Measurements from ENCODE around the gene SLC29A2.
"Not testable (repeated sequence)": the region's sequence is repeated elsewhere in the genome, so short reads cannot be mapped to it uniquely, and the experiment has no call there.

Gene SLC29A2

GRCh38 chr11:66333896-66334604 lies 37.5 kb downstream of the SLC29A2 start:
- no peak for DNase-seq (ENCODE audit: low read depth)

- no peak for DNase-seq (ENCODE audit: low read depth)
Measured at GRCh38 chr11:66333220-66333877, 38.2 kb downstream of the SLC29A2 start.

DNA sequence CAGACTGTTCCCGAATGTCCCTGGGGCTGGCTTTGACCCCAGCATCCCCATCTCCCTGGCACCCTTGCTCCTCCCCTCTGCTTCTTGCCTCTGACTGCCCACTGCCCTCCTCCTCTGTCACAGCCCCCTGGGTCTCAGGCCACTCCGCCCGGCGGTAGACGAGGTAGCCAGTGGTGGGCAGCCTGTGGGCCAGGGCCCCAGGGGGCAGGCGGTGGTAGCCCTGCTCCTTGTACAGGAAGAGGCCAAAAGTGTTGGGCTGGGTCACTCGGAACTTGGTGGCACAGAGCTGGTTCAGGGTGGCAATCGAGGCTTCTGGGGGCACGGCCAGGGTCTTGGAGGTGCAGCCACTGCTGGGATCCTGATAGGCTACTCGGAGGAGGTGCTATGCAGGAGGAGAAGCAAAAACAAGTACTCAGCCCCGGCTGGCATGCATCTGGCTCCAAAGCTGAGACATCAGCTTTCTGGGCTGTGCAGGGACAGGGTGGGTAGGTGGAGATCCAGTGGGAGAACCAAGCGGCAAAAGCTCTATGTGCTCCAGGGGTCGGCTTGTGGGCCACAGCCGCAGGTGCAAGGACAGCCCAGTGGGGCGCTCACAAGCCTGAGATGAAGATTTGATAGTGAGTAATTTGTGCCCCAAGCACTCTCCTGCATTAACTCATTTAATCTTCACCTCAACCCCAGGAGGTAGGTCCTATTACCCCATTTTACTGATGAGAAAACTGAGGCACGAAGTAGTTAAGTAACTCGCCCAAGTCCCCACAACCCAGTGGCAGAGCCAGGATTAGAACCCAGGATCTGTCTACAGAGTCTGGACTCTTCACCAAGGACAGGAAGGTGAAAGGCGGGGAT lies 39.0 kb downstream of the SLC29A2 start:
- no peak for DNase-seq (ENCODE audit: low read depth)

DNA sequence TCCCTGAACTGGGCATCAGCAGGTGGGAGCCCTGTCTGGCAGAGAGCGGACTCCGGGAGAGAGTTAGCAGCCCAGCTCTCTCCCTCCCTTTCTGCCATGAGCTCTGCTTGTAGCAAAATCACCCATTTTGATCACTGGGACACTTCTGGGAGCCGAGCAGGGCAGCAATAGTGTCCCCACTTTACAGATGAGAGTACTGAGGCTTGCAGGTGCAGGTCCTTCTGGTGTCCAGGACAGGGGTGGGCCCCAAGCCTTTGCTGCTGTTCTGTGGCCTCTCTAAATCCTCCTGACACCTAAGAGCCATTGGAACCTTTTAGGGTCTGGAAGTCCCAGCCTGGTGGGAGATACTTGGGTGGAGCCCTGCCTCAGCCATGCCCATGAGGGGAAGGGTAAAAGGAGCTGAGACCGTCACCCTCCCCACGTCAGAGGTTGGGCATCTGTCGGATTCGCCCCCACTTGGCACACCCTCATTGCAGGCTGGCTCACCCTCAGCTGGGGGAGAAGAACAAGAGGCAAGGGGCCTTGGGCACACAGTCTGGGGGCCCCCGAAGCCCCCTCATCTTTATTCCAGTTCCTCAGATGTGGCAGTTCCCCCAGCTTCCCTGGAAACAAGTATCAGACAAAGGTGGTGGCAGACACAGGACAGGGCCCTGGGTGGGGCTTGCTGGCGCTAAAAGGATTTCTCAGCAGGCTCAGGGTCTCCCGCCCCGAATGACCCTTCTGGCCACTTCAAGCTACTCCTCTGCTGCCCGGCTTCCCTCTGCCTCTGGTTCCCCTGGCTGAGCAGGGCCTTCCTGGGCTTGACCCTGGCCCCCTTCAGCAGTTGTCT lies 39.8 kb downstream of the SLC29A2 start:
- DNase-seq (ENCODE audit: low read depth) = no peak

DNA sequence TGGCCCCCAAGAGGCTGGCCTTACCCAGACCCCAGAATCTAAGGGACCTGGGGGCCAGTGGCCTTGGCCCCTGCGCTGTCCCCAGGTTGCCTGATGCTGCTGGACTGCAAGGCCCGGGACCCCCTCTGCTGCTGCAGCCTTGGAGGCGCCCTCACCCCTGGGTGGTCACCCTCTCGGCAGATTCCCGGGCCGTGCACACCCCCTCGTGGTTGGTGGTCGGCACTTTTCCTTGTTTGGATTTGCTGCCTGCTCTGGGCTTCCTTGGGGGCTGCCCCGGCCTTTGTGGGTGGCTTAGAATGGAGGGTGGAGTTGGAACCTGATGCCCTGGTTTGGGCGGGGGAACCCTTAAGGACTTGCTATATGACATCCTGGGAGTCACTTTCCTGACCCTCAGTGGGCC lies 40.6 kb downstream of the SLC29A2 start:
- DNase-seq (ENCODE audit: low read depth) = no peak

DNA sequence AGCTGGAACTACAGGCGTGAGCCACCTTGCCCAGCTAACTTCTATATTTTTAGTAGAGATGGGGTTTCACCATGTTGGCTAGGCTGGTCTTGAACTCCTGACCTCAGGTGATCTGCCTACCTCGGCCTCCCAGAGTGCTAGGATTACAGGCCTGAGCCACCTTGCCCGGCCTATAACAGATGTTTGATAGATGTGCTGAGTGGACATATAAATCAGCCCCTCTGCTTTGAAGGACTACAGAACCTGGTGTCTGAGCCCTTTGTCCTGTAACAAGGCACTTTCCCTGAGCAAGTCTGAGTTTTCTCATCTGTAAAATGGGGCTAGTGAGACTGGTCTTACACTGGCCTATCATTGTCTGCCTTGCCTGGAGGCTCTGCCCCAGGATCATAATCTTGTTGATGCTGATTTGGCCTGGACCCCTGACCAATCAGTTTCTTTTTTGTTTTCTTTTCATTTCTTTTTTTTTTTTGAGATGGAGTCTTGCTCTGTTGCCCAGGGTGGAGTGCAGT lies 42.3 kb downstream of the SLC29A2 start:
- DNase-seq (ENCODE audit: low read depth) = no peak

DNA sequence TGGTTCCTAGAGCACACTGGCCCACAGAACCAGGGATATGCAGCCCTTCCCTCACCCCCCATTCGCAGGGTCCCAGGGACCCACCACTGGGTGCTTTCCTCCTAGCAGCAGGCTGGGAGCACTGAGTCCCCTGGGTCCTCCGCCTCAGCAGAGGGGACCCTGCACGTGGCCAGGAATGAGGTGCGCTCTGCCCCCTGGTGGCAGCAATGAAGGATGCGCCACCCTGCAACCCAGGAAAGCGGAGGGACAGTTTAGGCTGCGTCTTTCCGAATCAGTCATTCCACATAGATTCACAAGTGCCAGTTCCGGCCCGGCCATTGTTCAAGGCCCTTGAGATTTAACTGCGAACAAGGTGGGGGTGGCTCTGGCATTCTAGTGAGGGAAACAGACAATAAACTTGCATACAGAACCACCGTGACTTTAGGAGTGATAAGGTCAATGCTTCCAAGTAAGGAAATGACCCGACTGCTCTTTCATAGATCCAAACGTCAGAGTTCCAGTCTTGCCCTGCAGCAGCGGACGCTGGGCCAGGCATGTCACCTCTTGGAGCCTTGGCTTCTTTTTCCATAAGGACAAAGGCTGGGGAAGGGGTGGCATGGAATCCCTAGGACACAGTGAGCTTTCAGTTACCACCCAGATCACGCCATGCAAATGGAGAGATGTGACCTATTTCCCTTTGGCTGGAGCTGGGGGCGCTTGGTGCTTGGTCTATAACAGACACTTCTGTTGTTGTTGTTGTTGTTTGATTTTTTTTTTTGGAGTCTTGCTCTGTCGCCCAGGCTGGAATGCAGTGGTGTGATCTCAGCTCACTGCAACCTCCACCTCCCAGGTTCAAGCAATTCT lies 43.0 kb downstream of the SLC29A2 start:
- peak; percentile 47 for DNase-seq (ENCODE audit: low read depth)

- no peak for DNase-seq (ENCODE audit: low read depth)
Measured at GRCh38 chr11:66328031-66328301, 43.6 kb downstream of the SLC29A2 start.

DNA sequence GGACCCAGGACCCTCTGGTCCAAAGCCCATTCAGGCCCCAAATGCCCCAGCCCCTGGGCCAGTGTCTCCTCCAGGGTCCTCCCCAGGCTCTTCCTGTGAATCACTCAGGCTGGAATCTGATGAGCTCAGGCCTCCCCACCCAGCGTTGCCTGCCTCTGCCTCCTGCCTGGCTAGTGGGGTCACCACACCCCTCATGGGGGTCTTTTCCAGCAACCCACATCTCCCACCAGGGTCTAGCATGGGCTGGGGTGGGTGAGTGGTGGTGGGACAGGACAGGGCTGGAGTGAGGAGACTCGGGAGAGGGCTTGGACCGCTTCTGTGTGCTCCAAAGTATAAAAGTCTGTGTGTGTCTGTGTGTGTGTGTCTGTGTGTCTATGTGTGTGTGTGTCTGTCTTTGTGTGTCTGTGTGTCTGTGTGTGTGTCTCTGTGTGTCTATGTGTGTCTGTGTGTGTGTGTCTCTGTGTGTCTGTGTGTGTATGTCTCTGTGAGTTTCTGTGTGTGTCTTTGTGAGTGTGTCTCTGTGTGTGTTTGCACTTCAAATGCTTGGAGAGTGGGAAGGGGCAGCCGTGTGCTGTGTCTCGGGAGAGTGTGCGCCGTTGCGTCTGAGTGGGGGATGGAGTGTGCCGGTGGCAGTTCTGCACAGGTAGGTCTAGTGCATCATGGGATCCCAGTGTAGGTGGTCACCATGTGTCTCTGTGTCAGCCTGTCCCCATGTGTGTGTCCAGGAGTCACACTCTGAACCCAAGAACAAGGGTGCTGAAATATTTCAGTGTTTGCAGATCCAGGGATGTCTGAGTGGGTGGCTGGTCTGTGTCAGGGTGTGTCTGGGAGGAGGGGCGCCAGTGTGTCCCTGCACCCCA lies 44.2 kb downstream of the SLC29A2 start:
- no peak for DNase-seq (ENCODE audit: low read depth)

DNA sequence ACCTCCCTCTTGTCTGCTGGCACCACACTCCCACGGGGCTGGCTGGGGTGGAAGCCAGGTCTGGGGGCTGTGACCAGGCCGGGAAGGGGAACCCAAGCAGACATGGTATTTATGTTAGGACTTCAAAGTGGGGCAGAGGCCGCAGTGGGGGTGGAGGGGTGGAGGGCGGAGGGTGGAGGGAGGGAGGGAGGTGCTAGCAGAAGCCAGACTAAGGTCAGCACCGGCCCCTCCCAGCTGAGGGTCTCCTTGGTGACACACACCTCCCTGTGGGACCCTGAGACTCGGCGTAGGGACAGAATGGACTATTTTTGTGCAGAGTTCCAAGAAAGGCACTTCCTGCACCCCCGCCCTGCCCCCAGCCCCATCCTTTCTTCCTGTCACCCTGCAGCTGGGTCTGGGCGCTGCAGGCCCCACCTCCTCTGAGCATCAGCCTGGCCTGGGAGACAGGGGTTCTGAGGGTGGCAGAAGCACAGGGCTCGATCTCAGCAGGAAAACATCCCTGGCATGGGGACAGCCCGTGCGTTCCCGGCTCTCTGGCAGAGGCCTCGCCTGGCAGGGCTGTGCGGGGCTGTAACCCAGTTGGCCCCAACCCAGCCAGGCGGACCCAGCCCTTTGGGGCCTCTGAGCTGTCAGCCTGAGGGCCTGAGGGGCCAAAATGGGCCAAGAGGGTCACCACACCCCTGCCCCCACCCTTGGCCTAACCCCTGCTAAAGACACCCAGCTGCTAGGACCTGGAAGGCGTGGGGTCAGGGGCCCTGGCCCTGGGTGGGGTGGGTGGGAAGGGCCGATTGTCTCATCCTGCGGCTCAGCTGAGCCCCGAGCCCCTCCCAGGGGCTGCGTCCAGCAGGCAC lies 45.1 kb downstream of the SLC29A2 start:
- no peak for DNase-seq (ENCODE audit: low read depth)

DNA sequence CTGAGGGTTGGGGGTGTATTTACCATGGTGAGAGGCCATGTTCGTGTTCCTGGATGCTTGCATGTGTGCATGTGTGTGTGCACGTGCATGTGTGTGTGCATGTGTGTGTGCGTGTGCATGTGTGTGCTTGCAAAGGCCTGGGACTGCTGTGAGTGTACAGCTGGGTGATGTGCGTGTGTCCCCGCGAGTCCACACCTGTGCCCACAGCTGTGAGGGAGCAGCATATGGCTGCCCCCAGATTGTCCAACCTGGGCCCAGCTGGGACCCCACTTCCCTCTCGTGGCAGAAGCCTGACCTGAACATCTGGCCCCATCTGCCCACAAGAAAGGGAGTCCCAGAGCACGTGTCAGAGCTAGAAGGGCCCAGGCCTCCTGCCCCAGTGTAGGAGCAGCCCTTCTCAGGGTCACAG lies 46.3 kb downstream of the SLC29A2 start:
- no peak for DNase-seq (ENCODE audit: low read depth)

DNA sequence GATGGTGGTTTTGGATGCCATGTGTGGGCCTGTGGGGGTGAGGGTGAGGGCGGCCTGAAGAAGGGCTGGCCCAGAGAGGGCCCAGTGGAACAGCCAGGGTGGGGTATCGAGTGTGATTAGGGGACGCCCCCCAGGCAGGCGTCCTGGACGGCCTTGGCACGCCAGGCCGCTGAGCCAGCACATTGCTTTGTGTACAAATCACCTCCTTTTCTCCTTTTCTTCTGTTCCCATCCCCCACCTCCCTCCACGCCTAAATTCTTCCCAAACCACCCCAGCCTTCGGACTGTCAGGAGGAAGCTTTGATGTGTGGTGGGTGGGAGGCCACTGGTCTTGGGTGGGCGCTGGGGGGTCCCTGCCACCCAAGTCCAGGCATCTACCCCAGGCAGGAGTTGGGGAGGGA lies 46.9 kb downstream of the SLC29A2 start:
- no peak for DNase-seq (ENCODE audit: low read depth)

DNA sequence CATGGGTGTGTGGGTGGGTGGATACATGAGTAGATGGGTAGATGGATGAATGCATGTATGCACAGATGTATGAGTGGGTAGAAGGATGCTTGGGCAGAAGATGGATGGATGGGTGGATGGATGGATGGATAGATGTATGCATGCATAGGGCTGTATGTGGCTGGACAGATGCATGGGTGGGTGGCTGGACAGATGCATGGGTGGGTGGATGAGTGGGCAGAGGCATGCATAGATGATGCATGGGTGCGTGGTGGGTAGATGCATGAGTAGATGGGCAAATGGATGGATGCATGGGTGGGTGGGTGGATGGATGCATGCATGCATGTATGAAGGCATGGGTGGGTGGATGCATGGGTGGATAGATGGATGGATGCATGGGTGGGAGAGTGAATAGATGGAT lies 47.9 kb downstream of the SLC29A2 start:
- DNase-seq (ENCODE audit: low read depth) = no peak

DNA sequence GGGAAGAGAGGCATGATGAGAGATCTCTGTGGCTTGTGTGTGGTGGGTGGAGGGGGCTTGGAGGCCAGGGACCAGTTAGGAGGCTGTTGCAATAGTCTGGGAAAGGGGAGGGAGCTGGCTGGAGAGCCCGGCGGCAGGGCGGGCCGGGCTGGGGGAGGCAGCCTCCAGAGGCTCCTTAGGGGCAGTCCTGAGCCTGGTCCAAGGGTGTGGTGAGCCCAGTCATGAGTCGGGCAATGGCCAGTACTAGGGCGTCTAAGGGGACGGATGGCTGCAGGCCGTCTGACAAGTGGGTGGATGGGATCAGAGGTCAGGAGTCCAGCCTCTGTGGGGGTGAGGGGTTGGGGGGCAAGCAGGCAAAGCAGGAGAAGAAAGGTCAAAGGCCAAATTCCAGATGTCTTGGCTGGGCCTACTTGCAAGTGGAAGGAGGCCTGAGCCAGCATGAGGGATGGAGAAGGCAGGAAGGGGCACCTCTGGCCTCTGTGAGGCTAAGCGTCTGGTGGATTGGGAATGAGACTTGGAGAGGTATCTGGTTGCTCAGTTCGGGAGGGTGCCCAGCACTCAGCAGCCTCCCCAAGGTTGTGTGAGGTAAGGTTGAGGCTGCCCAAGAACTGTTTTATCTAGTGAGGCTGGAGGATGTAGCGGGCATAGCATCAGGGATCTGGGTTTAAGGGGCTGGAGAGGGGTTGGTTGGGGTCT lies 48.7 kb downstream of the SLC29A2 start:
- no peak for DNase-seq (ENCODE audit: low read depth)

- no peak for DNase-seq (ENCODE audit: low read depth)
Measured at GRCh38 chr11:66321606-66322005, 50.0 kb downstream of the SLC29A2 start.

GRCh38 chr11:66320748-66321147 lies 50.8 kb downstream of the SLC29A2 start:
- DNase-seq (ENCODE audit: low read depth) = not testable (repeated sequence)

GRCh38 chr11:66320289-66320688 lies 51.3 kb downstream of the SLC29A2 start:
- DNase-seq (ENCODE audit: low read depth) = not testable (repeated sequence)

- no peak for DNase-seq (ENCODE audit: low read depth)
Measured at GRCh38 chr11:66318600-66318970, 53.0 kb downstream of the SLC29A2 start.
